HFFc6 (cell line): Measurements from ENCODE around the gene CHMP6. TPM values are rescaled to one million over a fixed set of nuclear protein-coding genes. Genes with fewer than 3 reads are reported as not detected.
"Not testable (repeated sequence)": the region's sequence is repeated elsewhere in the genome, so short reads cannot be mapped to it uniquely, and the experiment has no call there.

Experiments used
- DNase-seq: peaks from one replicate; pipeline ENCODE4 v3.0.0-alpha.2; 2018
- H3K27ac Mint-ChIP-seq: 2 replicates; pipeline ENCODE4 v1.8.0; 2020; ENCODE audit warnings: mild to moderate bottlenecking, mixed read lengths
- H3K27me3 Mint-ChIP-seq: 2 replicates; pipeline ENCODE4 v1.8.0; 2021; ENCODE audit warnings: mild to moderate bottlenecking, moderate library complexity, mixed read lengths; ENCODE audit not compliant: insufficient read depth
- H3K36me3 Mint-ChIP-seq: 2 replicates; pipeline ENCODE4 v1.8.0; 2021; ENCODE audit warnings: low read depth, mixed read lengths
- H3K4me1 Mint-ChIP-seq: 2 replicates; pipeline ENCODE4 v1.8.0; 2020; ENCODE audit warnings: low read depth, mixed read lengths
- H3K4me3 Mint-ChIP-seq: 2 replicates; pipeline ENCODE4 v1.8.0; 2020; ENCODE audit warnings: mild to moderate bottlenecking, moderate library complexity, mixed read lengths
- H3K9me3 Mint-ChIP-seq: 2 replicates; pipeline ENCODE4 v1.8.0; 2020; ENCODE audit warnings: mild to moderate bottlenecking, mixed read lengths
- CTCF ChIP-seq: fragments of 200-600 bp; sonication (generic); IDR thresholded peaks from 2 replicates; pipeline ENCODE4 v1.5.0; 2021; ENCODE audit warnings: antibody characterized with exemption, mild to moderate bottlenecking
- total RNA-seq, 6 experiments: library from RNA; stranded (reverse); fragmentation: NEBNext Ultra II Directional; extraction: Animal tissue kit (Norgen Biotek cat#: 25700); gene quantifications; 2 replicates in 1 of 6; 3 replicates in 5 of 6; pipeline ENCODE4 v1.2.3, GENCODE V29; 2021

The CHMP6 gene
- total RNA-seq, 6 experiments from 2014 or later = 27.6 to 38.5 (median 31.5) TPM

- Mint-ChIP-seq H3K27me3 (peaks cover 43% of the 10 kb centered on the region), H3K4me1 (peaks cover 8% of the 10 kb centered on the region), H3K36me3 (no peaks in the 10 kb centered on the region), H3K9me3 (no peaks in the 10 kb centered on the region), H3K4me3 (no peak overlapping the region; the same call in 1 of the 2 replicates), H3K27ac (no peak overlapping the region)
- no peak for TF ChIP-seq CTCF
- DNase-seq = no peak
These were observed 36.2 kb downstream of the CHMP6 start for GRCh38 chr17:81027591-81028505.

GRCh38 chr17:81028506-81028858 lies 36.8 kb downstream of the CHMP6 start:
- no peaks in the 10 kb centered on the region for H3K9me3 Mint-ChIP-seq
- DNase-seq = no peak
- peaks cover 43% of the 10 kb centered on the region for H3K27me3 Mint-ChIP-seq
- no peaks in the 10 kb centered on the region for H3K36me3 Mint-ChIP-seq
- TF ChIP-seq CTCF = no peak
- no peak overlapping the region for H3K4me3 Mint-ChIP-seq
- H3K27ac Mint-ChIP-seq = no peak overlapping the region
- H3K4me1 Mint-ChIP-seq = peaks cover 12% of the 10 kb centered on the region

- no peaks in the 10 kb centered on the region for H3K36me3 Mint-ChIP-seq
These were observed 38.2 kb downstream of the CHMP6 start for GRCh38 chr17:81029859-81030258.

GRCh38 chr17:81030312-81030711 lies 38.7 kb downstream of the CHMP6 start:
- peaks cover 42% of the 10 kb centered on the region for H3K27me3 Mint-ChIP-seq
- H3K27ac Mint-ChIP-seq, DNase-seq, H3K4me3 Mint-ChIP-seq, H3K36me3 Mint-ChIP-seq, H3K9me3 Mint-ChIP-seq: not testable (repeated sequence)
- peaks cover 20% of the 10 kb centered on the region for H3K4me1 Mint-ChIP-seq

More at GRCh38 chr17:81029859-81030258, 38.2 kb downstream of the CHMP6 start:
- DNase-seq = no peak
- H3K27me3 Mint-ChIP-seq = peaks cover 45% of the 10 kb centered on the region
- TF ChIP-seq CTCF = no peak
- no peak overlapping the region for H3K4me3 Mint-ChIP-seq
- peaks cover 20% of the 10 kb centered on the region for H3K4me1 Mint-ChIP-seq
- no peak overlapping the region for H3K27ac Mint-ChIP-seq
- H3K9me3 Mint-ChIP-seq = no peaks in the 10 kb centered on the region

- Mint-ChIP-seq H3K27ac (no peak overlapping the region), H3K9me3 (no peaks in the 10 kb centered on the region), H3K4me1 (peaks cover 22% of the 10 kb centered on the region), H3K27me3 (peaks cover 37% of the 10 kb centered on the region), H3K4me3 (no peak overlapping the region), H3K36me3 (no peaks in the 10 kb centered on the region)
- DNase-seq = no peak
- TF ChIP-seq CTCF = no peak
These were observed 39.3 kb downstream of the CHMP6 start for GRCh38 chr17:81030741-81031565.
